NB4 (cell line): Measurements from ENCODE around the gene TPST2.

ENCODE experiments used
- MYC ChIP-seq: IDR thresholded peaks from 2 replicates; pipeline ENCODE4 v1.6.1; 2011; ENCODE audit warnings: low read depth, low read length
- POLR2A ChIP-seq: IDR thresholded peaks from 2 replicates; pipeline ENCODE4 v1.6.1; 2011; ENCODE audit warnings: mild to moderate bottlenecking; ENCODE audit not compliant: insufficient read length; ENCODE audit errors: extremely low read depth
- TF ChIP-seq, protein P1 (sequence below): IDR thresholded peaks from 2 replicates; pipeline ENCODE4 v1.6.1; 2011; ENCODE audit warnings: low read depth, low read length
- TF ChIP-seq, protein P2 (sequence below): IDR thresholded peaks from one replicate; pipeline ENCODE4 v1.5.1; 2012; ENCODE audit warnings: low read depth, low read length

GRCh38 chr22:26585104-26585790 lies 4.7 kb downstream of the TPST2 start:
- TF ChIP-seq POLR2A: no peak
- TF ChIP-seq, protein P1, sequence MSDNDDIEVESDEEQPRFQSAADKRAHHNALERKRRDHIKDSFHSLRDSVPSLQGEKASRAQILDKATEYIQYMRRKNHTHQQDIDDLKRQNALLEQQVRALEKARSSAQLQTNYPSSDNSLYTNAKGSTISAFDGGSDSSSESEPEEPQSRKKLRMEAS: no peak
- TF ChIP-seq, protein P2, sequence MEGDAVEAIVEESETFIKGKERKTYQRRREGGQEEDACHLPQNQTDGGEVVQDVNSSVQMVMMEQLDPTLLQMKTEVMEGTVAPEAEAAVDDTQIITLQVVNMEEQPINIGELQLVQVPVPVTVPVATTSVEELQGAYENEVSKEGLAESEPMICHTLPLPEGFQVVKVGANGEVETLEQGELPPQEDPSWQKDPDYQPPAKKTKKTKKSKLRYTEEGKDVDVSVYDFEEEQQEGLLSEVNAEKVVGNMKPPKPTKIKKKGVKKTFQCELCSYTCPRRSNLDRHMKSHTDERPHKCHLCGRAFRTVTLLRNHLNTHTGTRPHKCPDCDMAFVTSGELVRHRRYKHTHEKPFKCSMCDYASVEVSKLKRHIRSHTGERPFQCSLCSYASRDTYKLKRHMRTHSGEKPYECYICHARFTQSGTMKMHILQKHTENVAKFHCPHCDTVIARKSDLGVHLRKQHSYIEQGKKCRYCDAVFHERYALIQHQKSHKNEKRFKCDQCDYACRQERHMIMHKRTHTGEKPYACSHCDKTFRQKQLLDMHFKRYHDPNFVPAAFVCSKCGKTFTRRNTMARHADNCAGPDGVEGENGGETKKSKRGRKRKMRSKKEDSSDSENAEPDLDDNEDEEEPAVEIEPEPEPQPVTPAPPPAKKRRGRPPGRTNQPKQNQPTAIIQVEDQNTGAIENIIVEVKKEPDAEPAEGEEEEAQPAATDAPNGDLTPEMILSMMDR: no peak
- no peak for TF ChIP-seq MYC
